HEK293T (cell line): Measurements from ENCODE around the gene LRBA.

ENCODE experiments used
- BHLHE40 ChIP-seq: fragments of 450-650 bp; IDR thresholded peaks from 2 replicates; pipeline ENCODE4 v1.6.1; 2016; ENCODE audit warnings: mild to moderate bottlenecking, moderate library complexity, borderline replicate concordance
- ELF4 ChIP-seq: fragments of 450-650 bp; IDR thresholded peaks from 2 replicates; pipeline ENCODE4 v1.6.1; 2017; ENCODE audit warnings: antibody characterized with exemption
- FOXM1 ChIP-seq: fragments of 450-650 bp; IDR thresholded peaks from 2 replicates; pipeline ENCODE4 v1.6.1; 2017; ENCODE audit warnings: mild to moderate bottlenecking, borderline replicate concordance
- HDGF ChIP-seq: fragments of 450-650 bp; IDR thresholded peaks from 2 replicates; pipeline ENCODE4 v1.6.1; 2017; ENCODE audit warnings: antibody characterized with exemption, borderline replicate concordance
- PKNOX1 ChIP-seq: fragments of 450-650 bp; IDR thresholded peaks from 2 replicates; pipeline ENCODE4 v1.6.1; 2016
- SP1 ChIP-seq: fragments of 450-650 bp; IDR thresholded peaks from 2 replicates; pipeline ENCODE4 v1.6.1; 2017
- TARDBP ChIP-seq: fragments of 450-650 bp; IDR thresholded peaks from 2 replicates; pipeline ENCODE4 v1.6.1; 2016
- ZNF384 ChIP-seq: fragments of 450-650 bp; IDR thresholded peaks from 2 replicates; pipeline ENCODE4 v1.6.1; 2016

- no peak for TF ChIP-seq HDGF
- TF ChIP-seq FOXM1: no peak
- TF ChIP-seq PKNOX1: no peak
- no peak for TF ChIP-seq SP1
- no peak for TF ChIP-seq ELF4
- no peak for TF ChIP-seq ZNF384
- no peak for TF ChIP-seq TARDBP
- no peak for TF ChIP-seq BHLHE40
Measured at GRCh38 chr4:150853882-150854281, 161.2 kb downstream of the LRBA start.
